ENCODE results near the gene CDH4. TPM values are rescaled to one million over a fixed set of nuclear protein-coding genes. Genes with fewer than 3 reads are reported as not detected.
A peak's percentile ranks its signal among the peaks of the same experiment; 100 is the strongest.

CDH4 gene
- total and polyA plus RNA-seq, 2 of the 8 experiments (the other 6 are each of a cell fraction or from before 2014, with no cell fraction given) = 4.3 to 7.9 TPM

DNA sequence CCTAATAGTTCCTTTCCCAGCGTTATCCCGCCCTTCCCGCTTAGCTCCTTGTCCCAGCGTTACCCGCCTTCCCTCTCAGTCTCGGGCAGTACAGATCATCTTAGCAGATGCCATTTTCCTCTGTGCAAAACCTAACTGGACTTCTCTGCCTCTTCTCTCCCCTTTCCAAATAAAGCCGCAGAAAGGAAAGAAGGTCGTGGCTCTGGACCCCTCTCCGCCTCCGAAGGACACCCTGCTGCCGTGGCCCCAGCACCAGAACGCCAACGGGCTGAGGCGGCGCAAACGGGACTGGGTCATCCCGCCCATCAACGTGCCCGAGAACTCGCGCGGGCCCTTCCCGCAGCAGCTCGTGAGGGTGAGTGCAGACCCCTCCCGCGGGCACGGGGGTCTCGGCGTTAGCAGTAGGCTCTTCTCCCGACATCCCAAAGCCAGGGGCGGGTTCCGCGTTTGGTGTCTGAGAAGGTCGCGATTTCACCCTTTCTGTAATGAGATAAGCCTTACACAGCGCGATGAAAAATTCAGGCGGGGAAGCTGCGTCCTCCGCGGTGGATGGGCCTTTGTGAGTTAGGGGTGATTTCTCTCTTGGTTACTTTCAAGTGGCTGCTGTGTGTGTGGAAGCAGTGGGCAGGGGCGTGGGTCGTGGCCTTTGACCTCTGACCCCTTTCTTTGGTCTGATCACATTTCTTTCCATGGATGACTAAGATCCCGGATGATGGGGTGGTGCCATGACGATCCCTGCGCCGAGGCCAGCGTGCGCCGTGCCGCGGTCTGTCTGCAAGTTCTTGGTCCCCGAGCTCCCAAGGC, 521.0 kb downstream of the CDH4 start:
- Histone ChIP-seq H2AFZ (ENCODE audit: low read length) (no peak overlapping the region), H2BK12ac (ENCODE audit: low read depth, low read length) (no peak overlapping the region), H3K14ac (ENCODE audit: insufficient read length) (no peak overlapping the region), H3K4me3 (ENCODE audit: extremely low read depth in 1 of 4, insufficient read depth in 2 of 4, low read depth in 3 of 4, low read length in 4 of 4) (no peak overlapping the region), H3K27ac (ENCODE audit: low read depth, low read length) (no peak overlapping the region), H2AK5ac (ENCODE audit: low read depth, low read length) (no peak overlapping the region), H3K23me2 (ENCODE audit: low read depth, low read length) (no peaks in the 10 kb centered on the region), H3K27me3 (replicated peaks in 1 of 4; ENCODE audit: control insufficient read depth in 3 of 4, extremely low read depth in 1 of 4, insufficient read depth in 3 of 4, low read length in 3 of 4) (peaks cover 0 to 4% (median 0%) of the 10 kb centered on the region in 4 experiments; a peak in 3 of 7 replicates), H4K8ac (ENCODE audit: extremely low read depth, insufficient read depth, low read length) (no peak overlapping the region), H4K91ac (replicated peaks; ENCODE audit: insufficient read length, low read length) (no peak overlapping the region), H3K9ac (replicated peaks in 1 of 4; ENCODE audit: extremely low read depth in 1 of 4, low read depth in 3 of 4, low read length in 3 of 4) (no peak overlapping the region), H3K79me2 (ENCODE audit: control insufficient read depth in 1 of 2, insufficient read depth in 2 of 2, low read length in 2 of 2) (no peaks in the 10 kb centered on the region), H3K56ac (replicated peaks; ENCODE audit: insufficient read length, low read depth, low read length) (no peak overlapping the region), H3K18ac (ENCODE audit: extremely low read depth, low read length) (no peak overlapping the region), H2BK20ac (ENCODE audit: low read length) (no peak overlapping the region), H3K23ac (ENCODE audit: insufficient read length) (no peak overlapping the region), H3K36me3 (ENCODE audit: control insufficient read depth in 2 of 4, insufficient read depth in 4 of 4, low read length in 3 of 4) (no peaks in the 10 kb centered on the region), H3K9me3 (ENCODE audit: insufficient read depth in 2 of 2, low read depth in 1 of 2, low read length in 1 of 2) (no peaks in the 10 kb centered on the region), H3K4me2 (ENCODE audit: insufficient read depth in 1 of 2, low read depth in 2 of 2, low read length in 2 of 2) (no peak overlapping the region), H3K4ac (replicated peaks; ENCODE audit: insufficient read length, low read depth, low read length) (no peak overlapping the region), H2BK120ac (replicated peaks; ENCODE audit: low read depth, low read length) (no peak overlapping the region), H2BK15ac (ENCODE audit: low read length) (no peak overlapping the region), H4K20me1 (replicated peaks in 1 of 2; ENCODE audit: control insufficient read depth in 1 of 2, insufficient read depth in 2 of 2, low read length in 2 of 2) (peaks cover 0 to 2% of the 10 kb centered on the region in 2 experiments), H4K5ac (ENCODE audit: insufficient read length, low read depth, low read length) (no peak overlapping the region), H3K4me1 (replicated peaks in 1 of 4; ENCODE audit: control insufficient read depth in 3 of 4, insufficient read depth in 4 of 4, low read length in 3 of 4) (no peaks in the 10 kb centered on the region), H2BK5ac (ENCODE audit: low read depth, low read length) (no peak overlapping the region), H3K79me1 (ENCODE audit: low read depth, low read length) (no peaks in the 10 kb centered on the region; the same call in 1 of the 2 replicates)
- DNase-seq (ENCODE audit: low read depth in 1 of 2, low spot score in 2 of 2) = no peak
- no peak for FAIRE-seq
- ChIA-PET POLR2A (ENCODE audit: partially characterized antibody) (no interaction called here), CTCF (ENCODE audit: partially characterized antibody) (no interaction called here)
- WGBS, 2 experiments (ENCODE audit: extremely low coverage in 1 of 2, insufficient coverage in 1 of 2, insufficient read length in 1 of 2, insufficient replicate concordance in 2 of 2, low coverage in 1 of 2, low lambda C conversion rate in 2 of 2, missing lambda C conversion rate in 1 of 2) = 89% methylated on average over 49 of the region's 53 CpGs; no CpG with 5 or more reads in 1 of the 2 experiments
- 0 out of 2 replicates have a peak, but pooled peaks have one; percentile 18 for TF ChIP-seq GABPA (IDR thresholded peaks at IDR 0.05; ENCODE audit: borderline replicate concordance, insufficient read depth, low read length)
- no peak for TF ChIP-seq BCL11A (IDR thresholded peaks at IDR 0.05; ENCODE audit: low read depth in 2 of 2, low read length in 2 of 2)
- no peak for TF ChIP-seq SIN3A (conservative IDR thresholded peaks at IDR 0.05 in 1 of 2, IDR thresholded peaks at IDR 0.05 in 1 of 2; ENCODE audit: low read depth in 1 of 2, low read length in 2 of 2)
- TF ChIP-seq BACH1 (IDR thresholded peaks at IDR 0.05; ENCODE audit: low read length) = no peak
- no peak for TF ChIP-seq KDM4A (IDR thresholded peaks at IDR 0.05; ENCODE audit: low read depth, low read length, severe bottlenecking)
- no peak for TF ChIP-seq SUZ12 (IDR thresholded peaks at IDR 0.05; ENCODE audit: low read length)
- TF ChIP-seq POLR2A (IDR thresholded peaks at IDR 0.05; ENCODE audit: control extremely low read depth in 1 of 2, low read depth in 2 of 2, low read length in 2 of 2) = no peak
- no peak for TF ChIP-seq RBBP5 (IDR thresholded peaks at IDR 0.05; ENCODE audit: borderline replicate concordance, low read depth, low read length)
- TF ChIP-seq ASH2L (IDR thresholded peaks at IDR 0.05; ENCODE audit: low read length) = no peak

All from H1 (cell line).